ENCODE results near the gene CSGALNACT2.
"Not testable (repeated sequence)": the region's sequence is repeated elsewhere in the genome, so short reads cannot be mapped to it uniquely, and the experiment has no call there.

The CSGALNACT2 gene

DNA sequence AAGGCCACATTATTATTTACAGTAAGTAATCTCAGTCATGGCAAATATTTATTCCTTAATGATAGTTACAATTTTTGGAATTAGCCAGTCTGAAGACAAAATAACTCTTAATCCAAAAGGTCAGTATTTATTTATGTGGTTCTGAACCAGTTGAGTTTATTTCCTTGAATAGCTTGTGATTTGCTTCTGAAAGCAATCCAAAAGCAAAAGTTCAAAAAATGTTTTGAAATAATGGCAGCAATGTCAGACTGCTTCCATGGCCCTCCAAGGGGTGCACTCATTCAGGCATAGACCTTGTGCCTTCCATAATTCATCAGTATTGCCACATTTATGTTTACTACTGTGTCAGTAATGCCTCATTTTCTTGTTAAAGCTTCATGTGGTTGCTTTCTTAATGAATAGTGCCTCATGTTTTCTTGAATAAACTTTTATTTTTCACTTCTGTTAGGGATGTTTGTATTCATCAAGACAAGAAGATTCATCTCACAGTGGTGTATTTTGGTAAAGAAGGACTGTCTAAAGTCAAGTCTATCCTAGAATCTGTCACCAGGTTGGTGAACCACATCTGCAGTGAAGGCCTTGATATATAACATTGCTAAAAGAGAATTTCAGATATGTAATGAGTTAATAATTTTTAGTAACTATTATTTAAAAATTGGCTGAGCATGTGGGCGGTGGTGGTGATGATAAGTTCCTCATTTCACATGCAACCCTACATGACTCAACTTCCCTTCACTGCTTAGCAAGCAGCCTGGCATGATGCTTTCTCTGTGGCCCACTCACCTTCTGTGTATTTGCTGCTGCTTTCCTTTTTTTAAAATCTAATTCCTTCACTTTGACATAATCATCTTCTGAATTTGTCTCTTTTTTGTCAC lies 22.0 kb downstream of the CSGALNACT2 start:
- TF ChIP-seq GATA1 (IDR thresholded peaks at IDR 0.05; ENCODE audit: low read depth, low read length) (no peak), POLR2A (IDR thresholded peaks at IDR 0.05; ENCODE audit: low read length) (no peak)
- no peak for DNase-seq

DNA sequence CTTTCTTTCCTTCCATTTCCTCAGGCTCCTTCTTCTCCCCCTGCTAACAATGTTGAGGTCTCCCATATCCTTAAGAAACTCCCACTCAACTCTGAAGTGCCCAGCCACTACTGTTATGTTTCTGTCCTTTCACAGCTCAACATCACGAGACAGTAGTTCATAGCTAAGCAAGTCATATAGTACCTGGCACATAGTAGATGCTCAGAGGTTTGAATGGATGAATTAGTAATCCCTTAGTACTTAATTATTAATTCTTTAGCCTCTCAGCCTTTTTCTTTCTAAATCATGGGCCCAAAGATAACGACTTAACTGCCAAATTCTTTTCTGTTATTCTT lies 22.6 kb downstream of the CSGALNACT2 start:
- TF ChIP-seq GATA1 (IDR thresholded peaks at IDR 0.05; ENCODE audit: low read depth, low read length) (no peak), POLR2A (IDR thresholded peaks at IDR 0.05; ENCODE audit: low read length) (no peak)
- DNase-seq, result no peak

DNA sequence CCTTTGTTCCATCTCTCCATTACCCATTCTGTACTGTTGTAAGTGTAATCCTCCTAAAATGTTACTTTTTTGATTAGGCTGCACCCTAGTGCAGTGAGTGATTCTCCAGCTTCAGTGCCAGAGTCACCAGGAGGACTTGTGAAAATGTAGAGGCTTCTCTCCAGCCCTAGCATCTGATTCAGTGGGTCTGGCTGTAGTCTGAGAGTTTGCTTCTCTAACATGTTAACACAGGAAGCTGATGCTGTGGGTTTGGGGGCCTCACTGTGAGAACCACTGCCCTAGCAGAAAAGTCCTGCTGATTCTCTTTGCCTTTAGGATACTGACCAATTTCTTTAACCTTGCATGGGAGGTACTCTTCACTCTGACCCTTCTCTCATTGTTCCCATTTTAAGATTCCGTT lies 24.4 kb downstream of the CSGALNACT2 start:
- TF ChIP-seq POLR2A (IDR thresholded peaks at IDR 0.05; ENCODE audit: low read length) (no peak), GATA1 (IDR thresholded peaks at IDR 0.05; ENCODE audit: low read depth, low read length) (no peak)
- DNase-seq, result no peak

DNA sequence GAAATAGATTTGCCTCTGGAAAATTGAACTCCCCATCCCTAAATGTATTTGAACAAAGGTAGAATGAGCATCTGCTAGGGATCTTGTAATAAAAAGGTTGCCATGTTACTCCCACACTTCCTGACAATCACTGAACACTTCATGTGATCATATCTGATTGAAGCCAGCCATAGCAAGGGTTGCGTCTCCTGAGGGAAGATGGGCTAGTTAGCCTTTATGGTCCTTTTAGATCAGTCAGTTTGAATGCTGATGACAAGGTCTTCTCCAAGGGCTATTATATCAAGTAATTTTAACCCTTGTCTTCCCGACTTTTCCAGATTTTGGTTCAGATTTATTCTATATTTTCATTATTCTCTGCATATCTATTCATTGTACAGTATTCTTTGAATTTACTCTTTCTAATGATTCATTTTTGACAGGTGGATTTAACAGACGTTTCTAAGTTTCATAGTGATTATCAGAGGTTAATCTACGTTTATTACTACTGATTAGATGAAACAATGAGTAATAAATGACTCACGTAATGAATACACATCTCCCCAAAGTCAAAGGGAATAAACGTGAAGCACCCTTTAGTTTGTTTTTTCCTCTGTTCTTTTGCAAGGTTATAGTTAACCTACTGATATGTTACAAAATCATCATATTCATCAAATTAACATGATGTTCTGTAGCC lies 28.1 kb downstream of the CSGALNACT2 start:
- no peak for DNase-seq
- no peak for TF ChIP-seq GATA1 (IDR thresholded peaks at IDR 0.05; ENCODE audit: low read depth, low read length)
- TF ChIP-seq POLR2A (IDR thresholded peaks at IDR 0.05; ENCODE audit: low read length), result no peak

DNA sequence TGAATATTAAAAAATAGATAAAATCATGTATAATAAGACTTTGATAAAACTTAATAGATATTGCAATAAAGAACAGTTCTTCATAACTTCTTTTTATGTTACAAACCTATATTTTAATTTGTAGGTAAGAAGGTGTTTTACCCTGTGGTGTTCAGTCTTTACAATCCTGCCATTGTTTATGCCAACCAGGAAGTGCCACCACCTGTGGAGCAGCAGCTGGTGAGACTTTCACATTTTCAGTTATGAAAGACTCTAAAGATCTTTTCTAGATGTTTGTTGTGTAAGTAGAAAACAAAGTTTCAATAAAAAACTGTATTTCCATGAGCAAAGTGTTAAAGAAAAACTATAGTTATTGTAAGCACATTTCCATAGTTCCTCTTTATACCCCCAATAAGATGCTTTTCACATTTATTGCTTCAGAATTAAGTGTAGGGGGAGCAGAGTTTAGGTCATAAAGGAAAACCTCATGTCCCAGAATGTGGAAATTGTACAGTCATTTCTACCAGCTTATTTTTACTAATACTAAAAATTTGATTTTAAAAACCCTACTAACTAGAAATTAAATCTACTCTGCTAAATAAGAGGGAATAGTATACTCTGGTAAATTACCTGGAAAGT lies 28.7 kb downstream of the CSGALNACT2 start:
- no peak for DNase-seq
- TF ChIP-seq POLR2A (IDR thresholded peaks at IDR 0.05; ENCODE audit: low read length) (no peak), GATA1 (IDR thresholded peaks at IDR 0.05; ENCODE audit: low read depth, low read length) (no peak)

DNA sequence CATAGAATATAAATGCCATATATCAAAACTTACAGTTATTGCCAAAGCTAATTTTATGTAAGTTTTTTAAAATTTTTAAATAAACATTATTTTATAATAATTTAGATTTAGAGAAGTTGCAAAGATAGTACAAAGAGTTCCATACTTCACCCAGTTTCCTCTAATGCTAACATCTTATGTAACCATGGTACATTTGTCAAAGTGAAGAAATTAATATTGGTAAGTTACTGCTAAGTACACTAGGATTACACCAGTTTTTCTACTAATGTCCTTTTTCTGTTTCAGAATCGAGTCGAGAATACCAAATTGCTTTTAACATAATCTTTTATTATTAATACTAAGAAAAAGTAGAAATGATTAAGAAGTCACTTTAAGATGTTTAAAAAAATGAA lies 29.2 kb downstream of the CSGALNACT2 start:
- no peak for TF ChIP-seq GATA1 (IDR thresholded peaks at IDR 0.05; ENCODE audit: low read depth, low read length)
- no peak for TF ChIP-seq POLR2A (IDR thresholded peaks at IDR 0.05; ENCODE audit: low read length)
- DNase-seq, result no peak

DNA sequence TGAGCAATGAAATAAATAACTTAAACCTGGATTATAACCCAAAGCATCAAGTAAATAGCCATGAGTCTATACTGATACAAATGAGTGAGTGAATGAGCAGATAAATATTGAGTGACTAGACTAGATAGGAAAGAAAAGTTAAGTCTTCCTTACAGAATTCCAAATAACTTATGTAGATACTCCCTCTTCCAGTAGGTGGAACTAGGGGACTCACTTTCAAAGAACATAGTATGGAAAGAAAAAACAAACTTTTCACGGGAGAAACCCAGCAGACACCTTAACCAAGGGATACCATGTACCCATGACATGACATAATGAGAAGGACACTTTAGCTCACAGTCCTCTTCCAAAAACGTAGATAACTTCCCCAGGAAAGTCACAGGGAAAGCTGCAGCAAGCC lies 32.2 kb downstream of the CSGALNACT2 start:
- no peak for DNase-seq
- TF ChIP-seq GATA1 (IDR thresholded peaks at IDR 0.05; ENCODE audit: low read depth, low read length) (no peak), POLR2A (IDR thresholded peaks at IDR 0.05; ENCODE audit: low read length) (no peak)

DNA sequence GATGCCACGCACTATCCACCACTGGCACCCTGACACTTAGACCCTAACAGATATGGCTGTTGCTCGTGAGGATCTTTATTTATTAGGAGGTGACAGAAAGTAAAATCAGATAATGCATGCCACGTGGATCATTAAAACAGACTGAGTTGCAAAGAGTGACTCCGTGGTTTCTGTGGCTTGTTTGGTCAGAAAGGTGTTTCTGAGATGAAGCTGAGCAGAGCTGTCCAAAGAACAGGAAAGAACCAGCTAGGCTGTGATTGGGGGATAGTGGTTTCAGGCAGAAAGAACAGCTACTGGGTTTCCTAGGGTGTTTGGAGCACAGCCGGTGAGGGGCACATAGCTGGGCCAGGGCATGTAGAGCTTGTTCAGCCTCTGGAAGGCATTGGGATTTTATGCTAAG lies 34.4 kb downstream of the CSGALNACT2 start:
- DNase-seq, result no peak
- TF ChIP-seq GATA1 (IDR thresholded peaks at IDR 0.05; ENCODE audit: low read depth, low read length), result no peak
- no peak for TF ChIP-seq POLR2A (IDR thresholded peaks at IDR 0.05; ENCODE audit: low read length)

DNA sequence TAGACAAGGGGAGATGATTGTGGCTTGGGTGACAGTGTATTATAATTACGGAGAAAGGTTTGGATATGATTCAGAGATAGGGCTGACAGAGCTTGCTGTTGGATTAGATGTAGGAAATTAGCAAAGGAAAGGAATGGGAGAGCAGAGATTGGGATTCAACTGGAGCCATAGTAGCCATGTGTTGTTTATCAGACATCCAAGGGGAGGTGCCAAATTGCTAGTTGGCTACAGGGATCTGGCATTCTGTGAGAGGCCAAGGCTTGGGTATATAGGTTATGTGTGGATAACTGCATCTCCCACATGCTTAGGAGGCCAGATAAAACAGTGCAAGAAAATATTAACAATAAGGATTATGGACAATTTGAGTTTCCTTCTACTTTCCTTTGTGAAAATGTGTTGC lies 34.9 kb downstream of the CSGALNACT2 start:
- TF ChIP-seq GATA1 (IDR thresholded peaks at IDR 0.05; ENCODE audit: low read depth, low read length) (no peak), POLR2A (IDR thresholded peaks at IDR 0.05; ENCODE audit: low read length) (no peak)
- no peak for DNase-seq

DNA sequence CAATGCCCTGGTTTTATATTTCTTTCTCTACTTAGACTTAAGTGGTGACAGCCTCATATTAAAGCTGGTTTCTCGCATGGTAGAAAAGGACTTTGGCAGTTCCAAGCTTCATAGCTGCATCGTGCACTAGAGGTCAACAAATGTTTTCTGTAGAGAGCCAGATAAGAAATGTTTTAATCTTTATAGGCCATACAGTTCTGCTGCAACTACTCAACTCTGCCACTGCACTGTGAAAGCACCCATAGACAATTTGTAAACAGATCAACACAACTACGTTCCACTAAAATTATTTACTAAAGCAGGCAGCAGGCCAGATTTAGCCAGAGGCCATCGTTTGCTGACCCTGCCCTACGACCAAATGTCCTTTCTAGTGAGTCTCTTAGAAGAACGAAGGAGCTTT lies 36.7 kb downstream of the CSGALNACT2 start:
- no peak for TF ChIP-seq POLR2A (IDR thresholded peaks at IDR 0.05; ENCODE audit: low read length)
- TF ChIP-seq GATA1 (IDR thresholded peaks at IDR 0.05; ENCODE audit: low read depth, low read length), result no peak

DNA sequence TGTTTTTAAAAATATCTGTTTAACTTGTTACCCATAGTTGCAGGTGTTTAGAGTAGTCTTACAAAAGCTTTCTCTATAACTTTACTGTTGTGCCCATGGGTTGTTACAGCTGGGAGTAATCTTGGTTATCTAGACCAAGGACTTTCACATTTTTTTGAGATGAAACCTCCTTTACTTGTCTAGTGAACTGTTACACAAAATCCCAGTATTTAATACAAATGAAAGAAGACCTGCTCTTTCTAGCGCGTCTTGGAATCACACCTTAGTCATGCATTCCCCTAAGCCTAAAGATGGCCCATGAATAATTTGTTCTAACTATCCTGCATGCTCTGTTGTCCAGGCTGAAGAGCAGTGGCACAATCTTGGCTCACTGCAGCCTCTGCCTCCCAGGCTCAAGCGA lies 38.0 kb downstream of the CSGALNACT2 start:
- DNase-seq, result no peak
- TF ChIP-seq GATA1 (IDR thresholded peaks at IDR 0.05; ENCODE audit: low read depth, low read length), result no peak
- no peak for TF ChIP-seq POLR2A (IDR thresholded peaks at IDR 0.05; ENCODE audit: low read length)

More for the DNA sequence above, 36.7 kb downstream of the CSGALNACT2 start:
- DNase-seq, result peak; percentile 51 to 77

DNA sequence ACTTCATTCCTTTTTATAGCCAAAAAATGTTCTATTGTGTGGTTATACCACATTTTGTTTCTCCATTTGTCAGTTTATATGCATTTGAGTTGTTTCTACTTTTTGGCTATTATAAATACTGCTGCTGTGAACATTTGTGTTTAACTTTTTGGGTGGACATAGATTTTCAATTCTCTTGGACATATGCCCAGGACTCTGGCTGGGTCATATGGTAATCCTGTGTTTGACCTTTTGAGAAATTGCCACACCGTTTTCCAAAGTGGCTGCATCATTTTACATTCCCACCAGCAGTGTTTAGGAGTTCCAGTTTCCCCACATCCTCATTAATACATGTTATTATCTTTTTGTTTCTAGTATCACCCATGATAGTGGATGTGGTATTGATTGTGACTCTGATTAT lies 39.4 kb downstream of the CSGALNACT2 start:
- TF ChIP-seq GATA1 (IDR thresholded peaks at IDR 0.05; ENCODE audit: low read depth, low read length), result no peak
- DNase-seq, result no peak

DNA sequence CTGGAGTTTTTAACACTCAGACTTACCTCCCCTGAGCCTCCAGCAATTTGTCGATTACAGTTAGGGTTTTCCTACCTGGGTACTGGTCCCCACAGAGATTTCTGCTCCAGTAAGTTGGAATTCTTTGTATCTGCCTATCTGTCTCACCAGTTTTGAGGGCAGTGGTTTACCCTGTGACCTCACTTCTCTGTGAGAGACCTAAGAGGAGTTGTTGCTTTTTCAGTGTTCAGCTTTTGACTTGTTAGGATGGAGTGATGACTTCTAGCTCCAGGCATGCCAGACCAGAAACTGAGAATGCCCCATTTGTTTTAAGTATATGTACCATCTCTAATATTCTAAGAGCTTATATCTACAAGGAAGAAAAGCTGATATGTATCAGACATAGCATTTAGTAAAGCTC lies 42.9 kb downstream of the CSGALNACT2 start:
- TF ChIP-seq GATA1 (IDR thresholded peaks at IDR 0.05; ENCODE audit: low read depth, low read length) (no peak), POLR2A (IDR thresholded peaks at IDR 0.05; ENCODE audit: low read length) (no peak)
- no peak for DNase-seq

DNA sequence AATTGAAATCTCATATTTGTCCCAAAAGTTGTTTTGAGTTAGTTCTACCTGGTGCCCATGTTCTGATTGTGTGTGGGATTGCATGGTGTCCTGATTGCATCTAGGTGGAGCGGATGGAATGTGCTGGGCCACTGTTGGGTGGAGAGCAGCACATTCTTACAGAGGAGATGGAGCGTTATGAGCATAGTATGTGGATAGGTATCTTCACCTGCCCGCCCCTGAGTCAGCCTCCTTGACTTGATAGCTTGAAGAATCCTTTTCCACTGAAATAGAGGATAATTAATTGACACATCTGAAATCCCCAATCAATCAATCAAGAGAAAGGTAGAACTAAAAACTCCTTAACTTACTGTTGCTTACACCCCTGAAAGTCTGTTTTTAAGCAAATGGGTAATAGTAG lies 45.5 kb downstream of the CSGALNACT2 start:
- DNase-seq, result not testable (repeated sequence)

DNA sequence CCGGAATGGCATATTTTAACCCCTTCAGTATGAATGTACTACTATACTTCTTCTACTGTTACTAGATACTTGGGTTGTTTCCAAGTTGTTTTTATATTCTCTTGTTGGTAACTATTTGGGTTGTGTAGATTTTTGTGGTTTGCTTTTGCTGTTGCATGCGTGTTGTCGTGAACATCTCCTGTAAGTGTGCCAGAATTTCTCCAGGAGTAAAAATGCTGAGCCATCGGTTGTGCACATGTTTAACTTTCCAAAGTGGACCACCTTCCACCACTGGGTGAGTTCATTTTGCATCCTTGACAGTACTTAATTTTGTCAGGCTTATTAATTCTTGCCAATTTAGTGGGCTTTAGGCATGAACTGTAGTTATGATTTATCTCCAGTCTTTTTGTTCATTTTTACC lies 47.9 kb downstream of the CSGALNACT2 start:
- TF ChIP-seq GATA1 (IDR thresholded peaks at IDR 0.05; ENCODE audit: low read depth, low read length) (no peak), POLR2A (IDR thresholded peaks at IDR 0.05; ENCODE audit: low read length) (no peak)
- no peak for DNase-seq

Measured in erythroblast (primary cell).